ENCODE measurements around the gene HSPA1A. TPM values are rescaled to one million over a fixed set of nuclear protein-coding genes. Genes with fewer than 3 reads are reported as not detected.
"Not testable (repeated sequence)": the region's sequence is repeated elsewhere in the genome, so short reads cannot be mapped to it uniquely, and the experiment has no call there.

HSPA1A gene
- polyA plus RNA-seq, 3 donors from 2014 or later: 9.7 to 81.3 (median 22.5) TPM

DNA sequence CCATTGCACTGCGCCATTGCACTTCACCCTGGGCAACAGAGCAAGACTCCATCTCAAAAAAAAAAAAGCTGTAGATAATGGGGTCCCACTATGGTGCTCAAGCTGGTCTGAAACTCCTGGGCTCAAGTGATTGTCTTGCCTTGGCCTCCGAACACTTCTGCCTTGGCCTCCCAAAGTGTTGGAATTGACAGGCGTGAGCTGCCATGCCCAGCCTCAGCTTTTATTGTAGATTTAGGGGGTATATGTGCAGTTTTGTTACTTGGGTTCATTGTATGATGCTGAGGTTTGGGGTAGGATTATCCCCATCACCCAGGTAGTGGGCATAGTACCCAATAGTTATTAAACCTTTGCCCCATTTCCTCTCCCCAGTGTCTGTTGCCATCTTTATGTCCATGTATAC is 23.6 kb downstream of the HSPA1A start:
- Mint-ChIP-seq H3K4me3 (peak overlapping the region in 1 of 5 donors; percentile 8), H3K27ac (peak overlapping the region in 4 of 6 donors; percentile 26 to 58 (median 48)), H3K36me3 (peaks cover 9 to 29% (median 18%) of the 10 kb centered on the region in 3 donors), H3K9me3 (no peaks in the 10 kb centered on the region), H3K4me1 (peaks cover 41 to 46% of the 10 kb centered on the region in 2 donors), H3K27me3 (ENCODE audit: low read depth in 3 of 3) (peaks cover 6 to 9% (median 7%) of the 10 kb centered on the region in 3 donors)
- DNase-seq: no peak

GRCh38 chr6:31839779-31840126 is 24.4 kb downstream of the HSPA1A start:
- not testable (repeated sequence) for DNase-seq, H3K4me3 Mint-ChIP-seq
- H3K27ac Mint-ChIP-seq: peak overlapping the region in 1 of 6 donors; percentile 58

GRCh38 chr6:31842053-31842452 is 26.7 kb downstream of the HSPA1A start:
- no peak overlapping the region for H3K4me3 Mint-ChIP-seq
- peaks cover 0 to 1% (median 1%) of the 10 kb centered on the region in 3 donors for H3K27me3 Mint-ChIP-seq (ENCODE audit: low read depth in 3 of 3)
- H3K36me3 Mint-ChIP-seq: peaks cover 9 to 24% (median 14%) of the 10 kb centered on the region in 3 donors
- peaks cover 16% of the 10 kb centered on the region in 2 donors for H3K4me1 Mint-ChIP-seq
- peak overlapping the region in 1 of 6 donors; percentile 48 for H3K27ac Mint-ChIP-seq
- no peaks in the 10 kb centered on the region for H3K9me3 Mint-ChIP-seq
- DNase-seq: no peak

More at GRCh38 chr6:31839779-31840126, 24.4 kb downstream of the HSPA1A start:
- not testable (repeated sequence) for H3K9me3 Mint-ChIP-seq; H3K27me3 Mint-ChIP-seq (ENCODE audit: low read depth in 3 of 3)
- Mint-ChIP-seq H3K36me3 (peaks cover 9 to 29% (median 18%) of the 10 kb centered on the region in 3 donors), H3K4me1 (peaks cover 35 to 38% of the 10 kb centered on the region in 2 donors)

DNA sequence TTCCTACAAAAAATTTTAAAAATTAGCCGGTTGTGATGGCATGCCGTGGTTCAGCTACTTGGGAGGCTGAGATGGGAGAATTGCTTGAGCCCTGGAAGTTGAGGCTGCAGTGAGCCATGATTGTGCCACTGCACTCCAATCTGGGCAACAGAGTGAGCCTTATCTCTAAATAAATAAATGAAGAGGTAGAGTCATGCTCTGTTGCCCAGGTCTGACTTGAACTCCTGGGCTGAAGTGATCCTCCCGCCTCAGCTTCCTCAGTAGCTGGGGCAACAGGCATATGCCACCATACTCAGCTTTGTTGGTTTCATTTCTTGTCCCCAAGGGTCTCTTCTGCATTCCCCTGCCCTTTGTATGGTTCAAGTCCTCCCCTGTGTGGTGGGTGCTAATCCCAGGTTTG is 29.2 kb downstream of the HSPA1A start:
- Mint-ChIP-seq H3K36me3 (peaks cover under 1 to 10% (median 4%) of the 10 kb centered on the region in 3 donors), H3K9me3 (no peaks in the 10 kb centered on the region), H3K4me1 (peaks cover 0 to 2% of the 10 kb centered on the region in 2 donors), H3K27me3 (ENCODE audit: low read depth in 3 of 3) (peaks cover 0 to 1% (median 1%) of the 10 kb centered on the region in 3 donors), H3K27ac (no peak overlapping the region), H3K4me3 (no peak overlapping the region)
- no peak for DNase-seq

DNA sequence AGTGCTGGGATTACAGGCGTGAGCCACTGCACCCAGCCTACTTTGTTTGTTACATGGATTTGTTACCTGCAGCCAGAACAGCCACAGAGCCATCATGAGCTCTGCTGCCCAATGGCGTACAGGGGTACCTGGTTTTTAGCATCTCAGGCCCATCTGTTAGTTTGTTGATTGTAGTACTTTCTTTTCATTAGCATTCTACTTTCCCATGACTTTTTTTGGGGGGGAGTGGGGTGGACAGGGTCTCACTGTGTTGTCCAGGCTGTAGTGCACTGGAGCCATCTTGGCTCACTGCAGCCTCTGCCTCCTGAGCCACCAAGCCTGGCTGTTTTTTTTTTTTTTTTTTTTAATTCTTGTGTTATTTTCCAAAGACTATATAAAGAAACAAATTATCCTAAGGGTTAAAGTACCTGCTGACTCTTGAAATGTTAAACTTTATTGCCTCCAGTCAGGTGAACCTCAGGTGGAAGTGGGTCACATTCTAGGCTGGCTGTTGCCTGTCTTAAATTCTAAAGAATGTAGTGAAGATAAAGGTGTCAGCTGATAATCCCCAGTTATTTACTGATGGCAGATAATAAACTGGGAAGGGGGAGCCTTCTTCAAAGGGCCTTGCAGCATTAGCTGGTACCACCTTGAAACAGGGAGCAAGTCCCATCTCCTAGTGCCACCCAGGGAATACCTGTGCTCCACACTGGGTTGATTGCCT is 32.1 kb downstream of the HSPA1A start:
- no peak overlapping the region for H3K4me3 Mint-ChIP-seq
- H3K9me3 Mint-ChIP-seq: no peaks in the 10 kb centered on the region
- H3K36me3 Mint-ChIP-seq: no peaks in the 10 kb centered on the region
- peaks cover 0 to under 1% (median 0%) of the 10 kb centered on the region in 3 donors for H3K27me3 Mint-ChIP-seq (ENCODE audit: low read depth in 3 of 3)
- H3K27ac Mint-ChIP-seq: no peak overlapping the region
- DNase-seq: no peak
- H3K4me1 Mint-ChIP-seq: no peaks in the 10 kb centered on the region

GRCh38 chr6:31850765-31851484 is 35.6 kb downstream of the HSPA1A start:
- H3K27me3 Mint-ChIP-seq (ENCODE audit: low read depth in 3 of 3): no peaks in the 10 kb centered on the region
- H3K36me3 Mint-ChIP-seq: no peaks in the 10 kb centered on the region
- no peak overlapping the region for H3K4me3 Mint-ChIP-seq
- DNase-seq: no peak
- no peak overlapping the region for H3K27ac Mint-ChIP-seq
- H3K4me1 Mint-ChIP-seq: no peaks in the 10 kb centered on the region
- H3K9me3 Mint-ChIP-seq: no peaks in the 10 kb centered on the region

DNA sequence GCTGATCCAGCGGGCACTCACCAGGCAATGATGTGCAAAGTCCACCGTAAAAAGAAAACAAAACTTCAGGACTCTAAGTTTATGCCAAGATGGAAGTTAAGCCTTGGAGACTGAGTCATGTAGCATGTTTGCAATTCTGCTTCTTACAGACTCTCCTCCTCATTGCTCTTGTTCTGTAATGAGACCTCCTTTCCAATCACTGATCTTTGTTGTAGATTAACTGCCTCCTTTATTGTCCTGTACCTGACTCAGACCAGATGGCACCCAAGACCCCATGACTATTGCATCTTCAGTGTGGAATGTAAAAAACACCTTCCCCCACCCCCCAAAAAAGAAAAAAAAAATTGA is 36.1 kb downstream of the HSPA1A start:
- H3K4me1 Mint-ChIP-seq: no peaks in the 10 kb centered on the region
- H3K9me3 Mint-ChIP-seq: no peaks in the 10 kb centered on the region
- H3K27ac Mint-ChIP-seq: no peak overlapping the region
- no peak for DNase-seq
- H3K27me3 Mint-ChIP-seq (ENCODE audit: low read depth in 3 of 3): no peaks in the 10 kb centered on the region
- H3K36me3 Mint-ChIP-seq: no peaks in the 10 kb centered on the region
- no peak overlapping the region for H3K4me3 Mint-ChIP-seq

DNA sequence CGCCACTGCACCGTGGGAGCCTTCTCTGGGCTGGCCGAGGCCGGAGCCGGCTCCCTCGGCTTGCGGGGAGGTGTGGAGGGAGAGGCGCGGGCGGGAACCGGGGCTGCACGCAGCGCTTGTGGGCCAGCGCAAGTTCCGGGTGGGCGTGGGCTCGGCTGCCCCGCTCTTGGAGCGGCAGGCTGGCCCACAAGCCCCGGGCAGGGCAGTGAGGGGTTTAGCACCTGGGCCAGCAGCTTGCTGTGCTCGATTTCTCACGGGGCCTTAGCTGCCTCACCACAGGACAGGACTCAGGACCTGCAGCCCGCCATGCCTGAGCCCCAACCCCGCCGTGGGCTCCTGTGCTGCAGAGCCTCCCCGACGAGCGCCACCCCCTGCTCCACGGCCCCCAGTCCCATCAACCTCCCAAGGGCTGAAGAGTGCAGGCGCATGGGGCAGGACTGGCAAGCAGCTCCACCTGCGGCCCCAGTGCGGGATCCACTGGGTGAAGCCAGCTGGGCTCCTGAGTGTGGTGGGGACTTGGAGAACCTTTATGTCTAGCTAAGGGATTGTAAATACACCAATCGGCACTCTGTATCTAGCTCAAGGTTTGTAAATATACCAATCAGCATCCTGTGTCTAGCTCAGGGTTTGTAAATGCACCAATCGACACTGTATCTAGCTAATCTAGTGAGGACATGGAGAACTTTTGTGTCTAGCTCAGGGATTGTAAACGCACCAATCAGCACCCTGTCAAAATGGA is 36.8 kb downstream of the HSPA1A start:
- not testable (repeated sequence) for H3K36me3 Mint-ChIP-seq; DNase-seq; H3K4me1 Mint-ChIP-seq; H3K4me3 Mint-ChIP-seq; H3K9me3 Mint-ChIP-seq; H3K27me3 Mint-ChIP-seq (ENCODE audit: low read depth in 3 of 3); H3K27ac Mint-ChIP-seq

- not testable (repeated sequence) for H3K9me3 Mint-ChIP-seq, H3K4me3 Mint-ChIP-seq, DNase-seq
- H3K27ac Mint-ChIP-seq: peak overlapping the region in 1 of 6 donors; percentile 34
- H3K36me3 Mint-ChIP-seq: peaks cover 0 to 14% (median 7%) of the 10 kb centered on the region in 3 donors
- H3K27me3 Mint-ChIP-seq (ENCODE audit: low read depth in 3 of 3): peaks cover 5 to 12% (median 7%) of the 10 kb centered on the region in 3 donors
- H3K4me1 Mint-ChIP-seq: peaks cover 15 to 16% of the 10 kb centered on the region in 2 donors
These were observed 42.4 kb downstream of the HSPA1A start for GRCh38 chr6:31857774-31858173.

DNA sequence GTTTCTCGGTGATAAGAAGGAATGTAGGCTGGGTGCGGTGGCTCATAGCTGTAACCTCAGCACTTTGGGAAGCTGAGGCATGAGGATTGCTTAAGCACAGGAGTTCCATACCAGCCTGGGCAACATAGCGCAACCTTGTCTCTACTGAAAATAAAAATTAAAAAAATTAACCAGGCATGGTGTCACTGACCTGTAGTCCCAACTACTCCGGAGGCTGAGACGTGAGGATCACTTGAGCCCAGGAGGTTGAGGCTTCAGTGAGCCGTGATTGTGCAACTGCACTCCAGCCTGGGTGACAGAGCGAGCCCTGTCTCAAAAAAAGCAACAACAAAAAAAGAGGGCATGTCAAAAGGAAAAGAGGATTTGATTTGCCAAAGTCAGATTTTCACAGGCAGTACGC is 43.4 kb downstream of the HSPA1A start:
- DNase-seq: no peak
- Mint-ChIP-seq H3K27ac (no peak overlapping the region), H3K27me3 (ENCODE audit: low read depth in 3 of 3) (peaks cover 10 to 15% (median 15%) of the 10 kb centered on the region in 3 donors), H3K4me3 (no peak overlapping the region), H3K36me3 (peaks cover 0 to 14% (median 7%) of the 10 kb centered on the region in 3 donors), H3K9me3 (no peaks in the 10 kb centered on the region), H3K4me1 (peaks cover 23 to 25% of the 10 kb centered on the region in 2 donors)

DNA sequence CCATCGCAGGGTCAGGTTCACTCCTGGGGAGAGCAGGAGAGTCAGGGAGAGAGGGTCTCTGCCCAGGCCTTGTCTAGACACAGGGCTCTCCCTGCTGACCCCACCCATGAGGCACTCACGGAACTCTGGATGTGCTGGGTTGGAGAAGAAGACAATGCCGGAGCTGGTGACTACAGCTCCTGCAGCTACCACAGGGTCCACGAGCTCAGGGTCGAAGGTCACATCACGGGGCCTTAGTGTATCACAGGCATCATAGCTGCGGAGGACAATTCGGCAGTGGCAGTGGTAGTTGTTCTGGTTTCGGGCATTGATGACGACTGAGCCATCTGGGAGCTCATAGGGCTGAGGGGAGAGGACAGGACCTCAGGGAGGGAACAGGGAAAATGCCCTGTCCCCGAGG is 44.6 kb downstream of the HSPA1A start:
- Mint-ChIP-seq H3K4me1 (peaks cover 29 to 31% of the 10 kb centered on the region in 2 donors), H3K4me3 (peak overlapping the region in 4 of 5 donors; percentile 24 to 61 (median 37)), H3K9me3 (no peaks in the 10 kb centered on the region), H3K36me3 (peaks cover 0 to 14% (median 7%) of the 10 kb centered on the region in 3 donors), H3K27ac (peak overlapping the region in 2 of 6 donors; percentile 61 to 69), H3K27me3 (ENCODE audit: low read depth in 3 of 3) (peaks cover 15 to 16% (median 15%) of the 10 kb centered on the region in 3 donors)
- no peak for DNase-seq

- peak overlapping the region in 2 of 5 donors; percentile 24 to 36 for H3K4me3 Mint-ChIP-seq
These were observed 45.0 kb downstream of the HSPA1A start for GRCh38 chr6:31860349-31860748.

DNA sequence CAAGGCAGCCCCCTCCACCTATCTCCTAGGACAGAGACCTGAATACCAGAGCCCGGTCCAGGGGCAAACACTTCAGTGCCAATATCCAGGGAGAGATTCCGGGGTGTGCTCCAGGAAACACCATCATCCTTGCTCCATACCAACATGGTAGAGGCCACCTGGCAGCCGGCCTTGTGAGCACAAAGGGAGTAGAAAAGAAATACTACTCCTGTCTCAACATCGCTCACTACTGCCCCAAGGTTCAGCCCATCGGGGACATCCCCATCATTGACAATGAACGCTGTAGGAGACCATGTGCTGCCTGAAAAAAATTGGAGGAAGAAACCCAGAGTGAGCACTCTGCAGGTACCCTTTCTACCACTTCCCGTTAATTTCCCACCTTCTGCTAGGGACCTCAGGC is 45.8 kb downstream of the HSPA1A start:
- Mint-ChIP-seq H3K9me3 (no peaks in the 10 kb centered on the region), H3K4me3 (peak overlapping the region in 4 of 5 donors; percentile 83 to 95 (median 94)), H3K27ac (peak overlapping the region in 3 of 6 donors; percentile 93 to 97 (median 93)), H3K4me1 (peaks cover 29 to 31% of the 10 kb centered on the region in 2 donors), H3K27me3 (ENCODE audit: low read depth in 3 of 3) (peaks cover 15 to 16% (median 15%) of the 10 kb centered on the region in 3 donors), H3K36me3 (peaks cover 0 to 14% (median 7%) of the 10 kb centered on the region in 3 donors)
- no peak for DNase-seq

More at GRCh38 chr6:31860349-31860748, 45.0 kb downstream of the HSPA1A start:
- DNase-seq: no peak
- Mint-ChIP-seq H3K4me1 (peaks cover 29 to 31% of the 10 kb centered on the region in 2 donors), H3K27ac (peak overlapping the region in 1 of 6 donors; percentile 69), H3K27me3 (ENCODE audit: low read depth in 3 of 3) (peaks cover 15 to 16% (median 15%) of the 10 kb centered on the region in 3 donors), H3K9me3 (no peaks in the 10 kb centered on the region), H3K36me3 (peaks cover 0 to 14% (median 7%) of the 10 kb centered on the region in 3 donors)
